ENCODE measurements around the gene NUDT9. TPM values are rescaled to one million over a fixed set of nuclear protein-coding genes. Genes with fewer than 3 reads are reported as not detected.

NUDT9 gene
- 34.5 TPM for total RNA-seq

DNA sequence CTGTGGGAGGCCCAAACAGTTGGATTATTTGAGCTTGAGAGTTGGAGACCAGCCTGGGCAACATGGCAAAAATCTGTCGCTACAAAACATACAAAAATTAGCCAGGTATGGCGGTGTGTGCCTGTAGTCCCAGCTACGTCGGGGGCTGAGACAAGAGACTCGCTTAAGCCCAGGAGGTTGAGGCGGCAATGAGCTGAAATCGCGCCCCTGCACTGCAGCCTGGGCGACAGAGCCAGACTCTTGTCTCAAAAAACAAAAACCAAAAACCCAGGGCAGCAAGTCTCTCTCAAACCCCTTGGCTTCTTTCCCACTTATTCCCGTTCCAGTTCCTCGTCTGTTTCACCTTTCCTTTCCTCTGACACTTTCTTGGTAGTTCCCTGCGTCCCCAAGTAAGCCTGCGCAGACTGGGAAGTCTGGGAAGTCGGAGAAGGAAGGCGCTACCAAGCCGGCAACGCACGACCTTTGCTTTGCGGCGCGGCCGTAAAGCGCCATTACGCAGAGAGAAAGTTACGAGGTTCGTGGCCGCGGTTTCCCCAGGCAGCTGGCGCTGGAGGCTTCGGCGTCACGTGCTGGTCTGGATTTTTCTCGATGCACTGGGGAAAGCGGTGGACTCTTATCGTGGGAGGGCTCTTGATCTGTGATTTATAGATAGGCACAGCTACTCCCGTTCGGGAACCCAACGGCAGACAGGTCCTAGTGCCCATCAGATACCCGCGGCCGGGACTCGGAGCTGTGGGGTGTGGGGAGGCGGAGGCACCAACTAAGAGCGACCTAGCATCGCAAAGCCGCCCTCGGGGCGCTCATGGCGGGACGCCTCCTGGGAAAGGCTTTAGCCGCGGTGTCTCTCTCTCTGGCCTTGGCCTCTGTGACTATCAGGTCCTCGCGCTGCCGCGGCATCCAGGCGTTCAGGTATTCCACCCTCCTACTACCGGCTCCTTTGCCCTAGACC, at the start of gene NUDT9:
Gene NUDT9 (plus strand): TSS at position 470 of the 949 bp plus-strand sequence. CDS start 333 bp downstream, at position 803.

GRCh38 chr4:87390891-87391575, 31.3 kb upstream of the NUDT9 start, which contains the start of gene HSD17B11:
Gene HSD17B11, minus strand, starts transcription at chr4:87391188. Its CDS starts 118 bp downstream, at chr4:87391070.

Other genes starting within 250 kb of the NUDT9 start
- 58.7 TPM for gene KLHL8, start 202.0 kb upstream of the NUDT9 start, total RNA-seq
- gene HSD17B13, start 99.7 kb upstream of the NUDT9 start, total RNA-seq: 0.27 TPM
- gene HSD17B11, start 31.4 kb upstream of the NUDT9 start, total RNA-seq: 30.1 TPM
- gene SPARCL1, start 106.8 kb downstream of the NUDT9 start, total RNA-seq: 261 TPM
- gene DSPP, start 186.0 kb downstream of the NUDT9 start, total RNA-seq: 0.05 TPM
- 0.11 TPM for gene DMP1, start 227.7 kb downstream of the NUDT9 start, total RNA-seq

Data from camera-type eye (tissue), 1 donor.